GM23338 (cell line): Measurements from ENCODE around the gene ASB2. TPM values are rescaled to one million over a fixed set of nuclear protein-coding genes. Genes with fewer than 3 reads are reported as not detected.

Source experiments
- ATAC-seq: fragments of 200-7000 bp; cut with Tn5 transposase; 3 replicates; pipeline ENCODE4 v1.9.1; 2020
- DNase-seq: peaks from one replicate; pipeline ENCODE4 v3.0.0-alpha.2; 2015; ENCODE audit warnings: low spot score
- H2AFZ ChIP-seq: fragments of 200-600 bp; sonication (generic); 2 replicates; pipeline ENCODE4 v1.8.0; 2016; ENCODE audit warnings: antibody characterized with exemption, mild to moderate bottlenecking, moderate library complexity
- H3F3A ChIP-seq: fragments of 200-600 bp; sonication (generic); replicated peaks from 2 replicates; pipeline ENCODE4 v1.8.0; 2017; ENCODE audit warnings: antibody characterized with exemption, mixed run types, low read depth
- H3K27ac ChIP-seq: fragments of 200-600 bp; sonication (generic); 2 replicates; pipeline ENCODE4 v1.6.1; 2016; ENCODE audit warnings: low read depth
- H3K27me3 ChIP-seq: fragments of 200-600 bp; sonication (generic); 2 replicates; pipeline ENCODE4 v1.8.0; 2016; ENCODE audit warnings: mild to moderate bottlenecking, mixed run types, moderate library complexity; ENCODE audit not compliant: insufficient read depth
- H3K36me3 ChIP-seq: fragments of 200-600 bp; sonication (generic); 2 replicates; pipeline ENCODE4 v1.8.0; 2016; ENCODE audit warnings: mild to moderate bottlenecking; ENCODE audit not compliant: insufficient read depth
- H3K4me1 ChIP-seq: fragments of 200-600 bp; sonication (generic); 2 replicates; pipeline ENCODE4 v1.8.0; 2016; ENCODE audit warnings: mild to moderate bottlenecking, moderate library complexity; ENCODE audit not compliant: insufficient read depth
- H3K4me2 ChIP-seq: fragments of 200-600 bp; sonication (generic); 2 replicates; pipeline ENCODE4 v1.7.1; 2017; ENCODE audit warnings: mixed run types
- H3K4me3 ChIP-seq: fragments of 200-600 bp; sonication (generic); 2 replicates; pipeline ENCODE4 v1.6.1; 2016; ENCODE audit warnings: mixed run types
- H3K79me2 ChIP-seq: fragments of 200-600 bp; sonication (generic); replicated peaks from 2 replicates; pipeline ENCODE4 v1.8.0; 2017; ENCODE audit warnings: mild to moderate bottlenecking; ENCODE audit not compliant: insufficient read depth
- H3K9me2 ChIP-seq: fragments of 200-600 bp; sonication (generic); 2 replicates; pipeline ENCODE4 v1.8.0; 2017; ENCODE audit not compliant: insufficient read depth
- H4K20me1 ChIP-seq: fragments of 200-600 bp; sonication (generic); replicated peaks from 2 replicates; pipeline ENCODE4 v1.8.0; 2017; ENCODE audit warnings: mild to moderate bottlenecking; ENCODE audit not compliant: insufficient read depth
- H3K27ac Mint-ChIP-seq: 2 replicates; pipeline ENCODE4 v1.8.0; 2020; ENCODE audit warnings: inconsistent platforms, mild to moderate bottlenecking, moderate library complexity, mixed read lengths
- H3K27me3 Mint-ChIP-seq: 3 replicates; pipeline ENCODE4 v1.8.0; 2022; ENCODE audit warnings: low read depth, mild to moderate bottlenecking, moderate library complexity, mixed read lengths, inconsistent platforms; ENCODE audit not compliant: insufficient read depth, poor library complexity
- H3K36me3 Mint-ChIP-seq: 3 replicates; pipeline ENCODE4 v1.8.0; 2021; ENCODE audit warnings: low read depth, mild to moderate bottlenecking, inconsistent platforms, moderate library complexity, mixed read lengths
- H3K4me1 Mint-ChIP-seq: 3 replicates; pipeline ENCODE4 v1.8.0; 2020; ENCODE audit warnings: mild to moderate bottlenecking, inconsistent platforms, mixed read lengths
- H3K4me3 Mint-ChIP-seq: 3 replicates; pipeline ENCODE4 v1.8.0; 2021; ENCODE audit warnings: moderate library complexity, mild to moderate bottlenecking, inconsistent platforms, mixed read lengths
- H3K9me3 Mint-ChIP-seq: 3 replicates; pipeline ENCODE4 v1.8.0; 2020; ENCODE audit warnings: moderate library complexity, mild to moderate bottlenecking, inconsistent platforms, mixed read lengths
- ETS1 ChIP-seq: IDR thresholded peaks from 2 replicates; pipeline ENCODE4 v1.6.1; 2016; ENCODE audit warnings: antibody characterized with exemption
- EZH2phosphoT487 ChIP-seq: fragments of 200-600 bp; sonication (generic); IDR thresholded peaks from one replicate; pipeline ENCODE4 v1.8.1; 2018; ENCODE audit warnings: antibody characterized with exemption; ENCODE audit not compliant: unreplicated experiment
- STAT1 ChIP-seq: IDR thresholded peaks from one replicate; pipeline ENCODE4 v1.6.1; 2016; ENCODE audit warnings: antibody characterized with exemption; ENCODE audit not compliant: unreplicated experiment
- ZNF331 ChIP-seq: fragments of 250-450 bp; sonication (Bioruptor Pico); IDR thresholded peaks from 2 replicates; pipeline ENCODE4 v1.5.0; 2020; ENCODE audit warnings: low read depth, mild to moderate bottlenecking, moderate library complexity
- ZNF462 ChIP-seq: fragments of 250-450 bp; sonication (Bioruptor Pico); IDR thresholded peaks from 2 replicates; pipeline ENCODE4 v1.5.0; 2020; ENCODE audit warnings: mild to moderate bottlenecking, moderate library complexity
- polyA plus RNA-seq: library from polyadenylated mRNA; unstranded; fragments of >200 nt; fragmentation: Nextera tagmentation; extraction: Ambion mirVana; gene quantifications from 2 replicates; pipeline ENCODE4 v1.2.1, GENCODE V29; 2016
- total RNA-seq: library from RNA; depleted of rRNA; stranded (reverse); fragments of >200 nt; shearing (Covaris generic); gene quantifications from 2 replicates; pipeline ENCODE4 v1.2.3, GENCODE V29; 2014

ASB2 gene
- total and polyA plus RNA-seq, 2 experiments from 2014 or later: 1.2 to 1.7 TPM

- Mint-ChIP-seq H3K9me3 (peaks cover 2% of the 10 kb centered on the region; the same call in 1 of the 3 replicates), H3K36me3 (no peaks in the 10 kb centered on the region), H3K27ac (no peak overlapping the region), H3K4me3 (no peak overlapping the region), H3K4me1 (peaks cover 32% of the 10 kb centered on the region), H3K27me3 (peaks cover 7% of the 10 kb centered on the region)
- ATAC-seq (no peak), DNase-seq (no peak)
- Histone ChIP-seq H3K9me2 (no peaks in the 10 kb centered on the region), H3K36me3 (no peaks in the 10 kb centered on the region; the same call in 1 of the 2 replicates), H4K20me1 (no peaks in the 10 kb centered on the region), H2AFZ (no peak overlapping the region), H3K79me2 (no peaks in the 10 kb centered on the region), H3K4me2 (no peak overlapping the region), H3F3A (no peaks in the 10 kb centered on the region), H3K4me1 (peaks cover 20% of the 10 kb centered on the region), H3K27me3 (no peaks in the 10 kb centered on the region), H3K27ac (no peak overlapping the region), H3K4me3 (no peak overlapping the region)
- no peak for TF ChIP-seq STAT1
- no peak for TF ChIP-seq EZH2phosphoT487
- no peak for TF ChIP-seq ETS1
- no peak for TF ChIP-seq ZNF462 (CRISPR knock-in tag)
- no peak for TF ChIP-seq ZNF331 (CRISPR knock-in tag)
Observed at GRCh38 chr14:93889739-93890483, 86.5 kb downstream of the ASB2 start.
